T-helper 2 cell (primary cell): ENCODE results near the gene ST7L.
"Not testable (repeated sequence)": the region's sequence is repeated elsewhere in the genome, so short reads cannot be mapped to it uniquely, and the experiment has no call there.

ENCODE experiments used
- DNase-seq, 5 experiments: peaks; one replicate each; pipeline versions ENCODE4 v3.0.0 to v3.0.0-alpha.2; 2012 to 2022
- total RNA-seq, 2 donors: gene quantifications; one replicate each; lab custom pipeline; 2026; lab: John Stamatoyannopoulos, UW

ST7L gene
- total RNA-seq = 30.9 to 69.0 reads per million in 2 donors

DNA sequence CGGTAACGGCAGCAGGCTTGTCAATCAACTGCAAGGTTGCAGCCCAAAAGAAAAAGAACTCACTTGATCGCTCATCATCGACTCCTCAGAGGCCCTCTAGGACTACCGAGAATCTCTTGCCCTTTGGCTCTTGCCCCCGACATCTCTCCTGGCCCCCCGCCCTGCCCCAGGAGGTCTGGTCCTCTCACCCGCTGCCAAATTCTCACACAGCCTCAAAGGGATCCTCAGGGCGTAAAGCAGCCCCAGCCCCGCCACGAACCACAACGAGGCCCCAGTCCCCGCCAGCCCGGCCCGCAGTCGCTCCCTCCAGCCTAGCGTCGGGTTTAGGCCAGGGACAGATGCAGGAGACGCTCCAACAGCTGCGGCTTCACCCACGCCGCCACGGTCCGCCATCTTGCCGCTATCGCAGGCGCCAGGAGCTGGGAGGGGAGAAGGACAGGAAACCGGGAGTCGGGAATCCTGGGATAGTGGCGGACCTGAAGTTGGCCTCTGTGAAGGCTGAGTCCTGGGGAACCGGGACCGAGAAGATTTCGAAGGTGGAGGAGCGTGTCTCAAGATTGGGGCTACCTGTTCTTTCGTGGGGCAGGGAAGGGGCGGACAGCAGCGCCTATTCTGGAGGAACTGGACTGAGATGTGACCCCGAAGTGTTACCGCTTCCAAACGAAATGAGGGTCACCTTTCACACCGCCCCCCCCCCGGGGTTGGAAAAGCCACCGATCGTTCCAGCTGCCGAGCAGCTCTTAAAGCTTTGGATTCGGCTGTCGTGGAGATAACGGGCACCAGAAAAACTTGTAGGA lies at the start of gene ST7L:
ST7L (minus strand) TSS at position 421 of the 797 bp plus-strand sequence; CDS start at position 393, 28 bp downstream.
- peak; percentile 22 to 77 (median 46) for DNase-seq

- peak in 1 of 5 experiments; percentile 8 for DNase-seq
These were observed 48.0 kb upstream of the ST7L start for GRCh38 chr1:112666946-112667345.

GRCh38 chr1:112665857-112666256 lies 46.9 kb upstream of the ST7L start:
- no peak for DNase-seq

DNA sequence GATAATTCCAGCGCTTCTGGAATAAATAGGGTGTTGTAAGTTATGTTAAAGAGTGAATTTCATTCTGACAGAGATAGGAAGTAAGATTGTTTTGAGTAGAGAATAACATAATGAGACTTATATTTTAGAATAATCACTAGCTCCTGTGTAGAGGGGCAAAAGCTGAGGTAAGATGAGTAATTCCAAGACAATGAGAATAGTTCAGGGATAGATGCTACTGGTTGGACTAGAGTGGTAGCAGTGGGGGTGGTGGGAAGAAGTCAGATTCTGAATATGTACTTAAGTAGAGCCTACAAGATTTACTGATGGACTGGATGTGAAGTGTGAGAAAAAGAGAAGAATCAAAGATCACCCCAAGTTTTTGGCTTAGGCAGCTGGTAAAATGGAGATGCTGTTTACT lies 32.3 kb upstream of the ST7L start:
- DNase-seq = peak in 1 of 5 experiments; percentile 9

DNA sequence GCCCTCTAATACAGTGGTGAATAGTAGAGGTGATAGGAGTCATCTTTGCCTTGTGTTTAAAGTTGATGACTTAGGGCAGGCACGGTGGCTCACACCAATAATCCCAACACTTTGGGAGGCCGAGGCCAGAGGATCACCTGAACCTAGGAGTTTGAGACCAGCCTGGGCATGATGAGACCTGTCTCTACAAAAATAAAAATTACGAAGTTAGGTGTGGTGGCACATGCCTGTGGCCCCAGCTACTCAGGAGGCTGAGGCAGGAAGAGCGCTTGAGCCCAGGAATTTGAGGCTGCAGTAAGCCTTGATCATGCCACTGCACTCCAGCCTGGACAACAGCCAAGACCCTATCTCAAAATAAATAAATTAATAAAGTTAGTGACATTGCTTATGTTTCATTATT lies 27.3 kb upstream of the ST7L start:
- no peak for DNase-seq

DNA sequence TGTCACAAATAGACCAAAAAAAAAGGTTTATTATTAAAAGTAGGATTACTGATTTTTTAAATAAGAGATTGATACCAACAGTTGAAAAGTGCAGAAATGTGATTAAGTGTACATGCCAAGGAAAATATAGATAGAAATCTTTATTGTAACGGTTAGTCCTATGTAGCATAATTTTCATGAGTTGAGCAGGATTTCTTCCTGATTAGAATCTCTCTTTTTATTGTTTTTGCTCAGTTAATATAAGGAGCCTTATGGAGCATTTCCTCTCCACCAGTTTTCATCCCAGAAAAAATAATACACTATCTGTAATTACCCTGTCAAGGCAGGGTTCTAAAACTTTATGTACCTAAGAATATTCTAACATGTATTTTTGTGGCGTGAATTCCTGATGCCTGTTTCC lies 24.1 kb upstream of the ST7L start:
- no peak for DNase-seq

DNA sequence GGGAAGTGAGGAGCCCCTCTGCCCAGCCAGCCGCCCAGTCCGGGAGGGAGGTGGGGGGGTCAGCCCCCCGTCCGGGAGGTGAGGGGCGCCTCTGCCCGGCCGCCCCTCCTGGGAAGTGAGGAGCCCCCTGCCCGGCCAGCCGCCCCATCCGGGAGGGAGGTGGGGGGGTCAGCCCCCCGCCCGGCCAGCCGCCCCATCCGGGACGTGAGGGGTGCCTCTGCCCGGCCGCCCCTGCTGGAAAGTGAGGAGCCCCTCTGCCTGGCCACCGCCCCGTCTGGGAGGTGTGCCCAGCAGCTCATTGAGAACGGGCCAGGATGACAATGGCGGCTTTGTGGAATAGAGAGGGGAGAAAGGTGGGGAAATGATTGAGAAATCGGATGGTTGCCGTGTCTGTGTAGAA lies 21.5 kb upstream of the ST7L start:
- not testable (repeated sequence) for DNase-seq

- no peak for DNase-seq
These were observed 19.1 kb upstream of the ST7L start for GRCh38 chr1:112638110-112638428.

DNA sequence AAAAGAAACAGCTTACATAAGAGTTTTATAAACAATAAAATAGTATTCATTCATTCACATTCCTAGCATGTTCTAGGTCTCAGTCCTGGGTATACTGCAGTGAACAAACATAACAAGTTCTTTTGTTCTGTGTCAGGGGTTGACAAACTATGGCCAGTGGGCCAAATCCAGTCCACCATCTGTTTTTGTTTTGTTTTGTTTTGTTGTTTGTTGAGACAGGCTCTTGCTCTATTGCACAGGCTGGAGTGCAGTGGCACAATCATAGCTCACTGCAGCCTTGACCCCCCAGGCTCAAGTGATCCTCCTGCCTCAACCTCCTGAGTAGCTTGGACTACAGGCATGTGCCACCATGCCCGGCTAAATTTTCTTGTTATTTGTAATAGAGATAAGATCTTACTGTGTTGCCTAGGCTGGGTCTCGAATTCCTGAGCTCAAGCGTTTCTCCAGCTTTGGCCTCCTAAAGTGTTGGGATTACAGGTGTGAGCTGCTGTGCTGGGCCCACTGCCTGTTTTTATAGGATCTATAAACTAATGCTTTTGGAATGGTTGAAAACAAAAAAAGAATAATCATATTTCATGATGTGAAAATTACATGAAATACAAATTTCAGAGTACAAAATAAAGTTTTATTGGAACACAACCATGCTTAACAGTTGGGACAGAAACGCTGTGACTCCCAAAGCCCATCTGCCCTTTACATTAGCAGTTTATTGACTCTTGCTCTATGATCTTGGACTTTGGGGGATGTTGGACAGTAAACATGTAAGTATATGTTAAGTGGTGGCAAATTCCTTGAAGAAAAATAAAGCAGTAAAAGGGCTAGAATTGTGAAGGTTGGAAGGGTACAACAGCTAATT lies 18.5 kb upstream of the ST7L start:
- DNase-seq = no peak

DNA sequence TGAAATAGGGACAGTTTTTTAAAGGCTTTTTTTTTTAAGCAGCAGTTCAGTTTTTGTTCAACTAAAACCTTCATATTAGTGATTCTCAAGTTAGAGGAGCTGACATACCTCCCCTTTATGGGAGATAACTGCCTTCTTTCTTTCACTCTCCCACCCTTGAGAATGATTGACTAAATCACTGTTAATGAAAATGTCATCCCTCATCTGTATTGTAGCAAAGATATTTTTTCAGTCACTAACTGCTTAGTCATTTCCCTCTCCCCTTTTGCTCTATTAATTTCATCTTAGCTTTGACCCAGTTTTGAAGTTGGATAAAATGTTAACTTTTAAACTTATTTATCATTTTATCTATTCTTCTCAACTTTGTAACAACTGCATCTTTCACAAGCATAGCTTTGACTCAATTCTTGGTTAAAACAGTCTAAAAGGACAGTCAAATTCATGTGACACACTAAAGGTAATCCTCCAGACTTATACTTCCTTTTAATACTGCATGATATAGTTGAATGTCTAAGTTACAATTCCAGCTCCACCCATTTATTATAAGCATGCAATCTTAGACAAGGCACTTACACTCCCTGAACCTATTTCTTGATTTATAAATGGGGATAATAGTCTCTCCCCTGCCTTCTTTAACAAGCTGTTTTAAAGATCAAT lies 17.8 kb upstream of the ST7L start:
- peak in 1 of 5 experiments; percentile 22 for DNase-seq

GRCh38 chr1:112636056-112636455 lies 17.1 kb upstream of the ST7L start:
- DNase-seq = no peak

DNA sequence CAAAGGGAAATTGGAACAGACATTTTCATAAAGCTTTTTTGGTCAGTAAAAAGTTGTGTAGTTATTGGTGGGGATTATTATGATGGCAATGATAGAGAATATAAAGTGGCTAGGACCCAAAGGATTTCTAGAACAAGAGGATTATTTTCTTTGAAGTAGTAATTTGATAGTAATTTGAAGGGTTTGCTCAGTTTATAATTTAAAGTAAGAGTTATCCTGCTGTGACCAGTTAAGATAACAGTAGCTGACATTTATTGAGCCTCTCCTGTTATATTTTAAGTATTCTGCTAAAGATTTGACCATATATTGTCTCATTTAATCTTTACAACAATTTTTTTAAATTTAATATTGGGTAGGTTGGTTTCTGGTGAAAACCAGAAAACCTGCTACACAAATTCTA lies 15.4 kb upstream of the ST7L start:
- no peak for DNase-seq

DNA sequence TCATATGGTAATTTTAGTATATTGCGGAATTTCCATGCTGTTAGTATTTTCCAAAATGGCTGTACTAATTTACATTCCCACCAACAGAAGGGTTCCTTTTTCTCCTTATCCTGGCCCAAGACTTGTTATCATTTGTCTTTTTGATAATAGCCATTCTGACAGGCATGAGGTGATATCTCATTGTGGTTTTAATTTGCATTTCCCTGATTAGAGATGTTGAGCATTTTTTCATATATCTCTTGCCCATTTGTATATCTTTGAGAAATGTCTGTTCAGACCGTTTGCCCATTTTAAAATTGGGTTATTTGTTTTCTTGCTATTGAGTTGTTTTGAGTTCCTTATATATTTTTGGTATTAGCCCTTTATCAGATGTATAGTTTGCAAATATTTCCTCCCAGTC lies 14.7 kb upstream of the ST7L start:
- no peak for DNase-seq

DNA sequence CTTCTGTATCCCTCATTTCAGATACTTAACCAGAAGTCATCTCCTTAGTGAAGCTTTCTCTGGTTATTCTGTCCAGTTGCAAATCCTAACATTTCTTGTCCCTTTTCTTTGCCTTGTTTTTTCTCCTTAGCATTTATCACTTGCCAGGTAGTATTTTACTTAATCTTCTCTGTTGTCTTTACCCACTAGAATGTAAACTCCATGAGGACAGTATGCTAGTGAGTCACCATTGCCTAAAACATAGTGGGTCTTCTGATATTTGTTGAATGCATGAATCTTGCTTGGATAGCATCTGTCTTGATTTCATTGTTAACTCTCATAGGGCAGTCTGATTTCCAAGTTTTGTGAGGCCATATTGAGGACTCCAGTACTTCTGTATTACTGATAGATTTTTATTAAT lies 10.3 kb upstream of the ST7L start:
- DNase-seq = no peak

DNA sequence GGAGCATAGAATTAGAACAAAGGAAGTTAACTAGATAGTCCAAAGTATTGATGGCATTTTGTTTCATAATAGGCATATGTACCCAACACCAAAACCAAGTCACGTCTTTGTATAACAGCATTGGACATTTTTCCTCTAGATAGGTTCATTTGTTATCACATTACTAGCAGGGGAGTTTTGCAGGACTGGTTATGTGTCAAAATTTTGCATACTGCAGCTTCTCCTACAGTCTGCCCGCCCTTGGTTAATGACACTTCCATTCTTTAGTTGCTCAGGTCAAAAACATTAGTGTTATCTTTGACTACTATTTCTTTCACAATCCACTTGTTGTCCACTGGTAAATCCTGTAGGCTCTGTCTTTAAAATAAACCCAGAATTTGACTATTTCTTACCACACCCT lies 9.6 kb upstream of the ST7L start:
- no peak for DNase-seq

GRCh38 chr1:112626887-112627286 lies 7.9 kb upstream of the ST7L start:
- no peak for DNase-seq

DNA sequence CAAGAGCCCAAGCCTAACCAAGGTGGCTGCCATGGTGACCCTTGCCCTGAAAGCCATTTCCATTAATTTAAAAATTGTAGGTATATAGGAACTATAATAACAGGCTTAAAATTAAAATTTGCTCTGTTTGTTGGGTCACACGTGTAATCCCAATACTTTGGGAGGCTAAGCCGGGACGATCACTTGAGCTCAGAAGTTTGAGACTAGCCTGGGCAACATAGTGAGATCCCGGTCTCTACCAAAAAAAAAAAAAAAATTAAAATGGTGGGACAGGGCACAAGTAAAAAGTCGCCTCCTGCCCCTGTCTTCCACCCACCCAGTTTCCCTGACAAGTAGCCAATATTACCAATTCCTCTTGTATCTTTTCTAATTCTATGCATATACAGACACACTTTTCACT lies 7.3 kb upstream of the ST7L start:
- no peak for DNase-seq

DNA sequence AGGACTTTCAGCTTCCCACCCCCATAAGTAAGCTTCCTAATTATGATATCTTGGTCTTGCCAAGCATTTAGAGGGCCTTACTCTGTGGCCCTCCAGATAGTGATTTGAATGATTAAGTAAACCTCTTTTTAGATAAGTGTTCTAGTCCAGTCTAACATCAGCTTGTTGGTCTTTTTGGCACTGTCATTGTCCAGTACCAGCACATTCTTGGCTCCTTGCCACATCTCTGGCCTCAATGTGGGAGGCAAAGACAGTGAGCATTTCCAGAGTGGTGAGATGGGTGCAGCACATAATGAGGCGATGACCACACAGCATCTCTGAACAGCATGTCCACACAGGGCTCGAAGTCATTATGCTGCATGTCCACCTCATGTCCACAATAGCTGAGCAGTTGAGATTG lies 6.8 kb upstream of the ST7L start:
- no peak for DNase-seq

- not testable (repeated sequence) for DNase-seq
These were observed 5.6 kb upstream of the ST7L start for GRCh38 chr1:112624493-112624892.

DNA sequence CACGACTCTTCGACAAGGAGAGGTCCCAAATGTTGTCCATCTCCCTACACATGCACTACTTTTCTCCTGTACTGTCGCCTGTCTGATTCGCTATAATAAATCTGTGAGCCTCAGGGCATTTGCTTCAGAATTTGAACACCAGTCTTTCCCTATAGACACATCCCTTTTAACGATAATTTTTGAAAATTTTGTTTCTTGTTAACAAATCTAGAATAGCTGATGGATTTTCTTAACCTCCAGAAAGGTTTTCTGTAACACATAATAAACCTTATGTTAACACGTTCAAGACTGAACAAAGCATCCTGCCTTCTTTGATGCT lies 1.4 kb upstream of the ST7L start:
- DNase-seq = no peak

DNA sequence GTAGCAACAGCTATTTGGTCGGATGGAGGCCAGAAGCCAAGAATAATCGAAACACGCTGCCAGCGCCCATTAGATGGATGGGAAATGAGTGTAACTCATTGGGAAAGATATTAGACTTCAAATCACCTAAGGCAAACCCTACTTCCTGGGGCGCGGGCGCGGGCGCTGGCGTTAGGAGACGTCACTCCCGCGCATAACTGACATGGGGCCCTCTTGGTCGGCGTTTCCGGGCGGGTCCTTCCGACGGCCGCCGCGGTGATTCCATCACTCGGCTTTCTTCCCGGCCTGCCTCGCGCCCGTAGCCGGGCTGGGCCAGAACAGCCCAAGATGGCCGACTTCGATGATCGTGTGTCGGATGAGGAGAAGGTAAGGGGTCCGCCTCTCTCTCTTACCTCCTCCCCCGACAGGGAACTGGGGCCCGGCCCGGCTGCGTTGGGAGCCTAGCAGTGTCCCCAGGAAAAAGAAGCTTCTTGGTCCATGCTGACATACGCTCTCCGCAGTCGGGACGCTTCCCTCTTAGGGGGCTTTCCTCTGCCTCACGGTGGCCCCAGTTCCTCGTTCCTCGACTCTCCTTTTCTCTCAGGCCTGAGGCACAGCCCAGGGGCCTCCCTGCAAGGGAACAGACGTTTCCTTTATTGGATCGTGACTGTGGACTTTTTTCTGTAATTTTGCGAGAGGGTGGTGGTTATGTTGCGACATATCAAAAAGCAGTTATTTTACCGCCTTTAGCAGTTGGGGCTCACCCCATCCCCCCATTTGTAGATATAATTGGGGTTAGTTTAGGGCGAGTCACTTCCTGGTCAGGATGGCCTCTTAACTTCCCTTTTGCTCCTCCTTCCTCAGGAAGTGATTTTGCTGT lies 806 bp upstream of the ST7L start, which contains the start of gene CAPZA1:
CAPZA1 (plus strand) TSS at position 315 of the 859 bp plus-strand sequence; CDS start at position 328, 13 bp downstream.
- peak; percentile 83 to 98 (median 89) for DNase-seq

DNA sequence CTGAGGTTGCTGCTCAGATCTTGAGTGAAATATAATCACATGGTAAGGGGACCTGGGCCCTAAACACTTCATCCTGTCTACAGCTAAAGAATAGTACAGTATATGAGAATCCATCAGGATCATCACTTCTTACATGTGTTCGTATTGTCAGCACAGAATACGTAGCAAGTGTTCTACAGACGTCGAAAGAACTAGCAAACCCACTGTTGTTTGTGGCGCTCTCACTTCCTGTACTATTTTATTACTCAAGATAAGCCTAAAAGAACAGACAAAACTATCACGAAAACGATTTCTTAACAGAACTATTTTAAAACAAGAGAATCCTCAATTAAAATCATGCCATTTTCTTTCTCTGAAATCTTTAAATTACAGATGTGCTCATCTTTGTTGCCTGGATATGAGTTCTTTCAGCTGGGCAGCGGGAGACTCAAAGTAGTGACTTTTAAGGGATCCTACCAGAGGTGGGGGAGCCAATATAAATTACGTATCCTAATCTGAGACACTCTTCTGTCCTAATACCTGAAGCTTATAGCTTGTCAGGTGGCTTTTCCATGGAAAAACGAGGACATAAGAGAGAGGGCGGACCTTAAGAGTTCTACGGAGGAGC lies 724 bp downstream of the ST7L start:
- DNase-seq = peak in 3 of 5 experiments; percentile 21 to 80 (median 61)
